Heart left ventricle (tissue), 13 donors: ENCODE measurements around the gene TAGLN2.

Experiments used
- CTCF ChIP-seq, 12 donors: fragments of 200-600 bp; sonication (generic) in 4 of 12; IDR thresholded peaks; one replicate each; pipeline versions ENCODE4 v1.5.0 to v1.8.0; 2018 to 2022; ENCODE audit warnings: antibody characterized with exemption in 12 of 12, mild to moderate bottlenecking in 5 of 12
- POLR2A ChIP-seq, 2 donors: fragments of 450-650 bp; IDR thresholded peaks; one replicate each; pipeline ENCODE4 v1.6.1; 2017; ENCODE audit warnings: antibody characterized with exemption in 2 of 2, mild to moderate bottlenecking in 2 of 2, moderate library complexity in 2 of 2
- donor health status: ischemic (EF 13 %, LVEDD 7.1; RV severe dilation, severe dysfunction).
- donor health status: DM: no; HTN: yes; CAD: no.
- donor health status: DM: no; HTN: no; CAD: no.
- donor health status: ischemic (EF 25% LVEDD 6.9; RV normal size, moderate dysfunction).
- donor health status: ischemic (EF 25% LVEDD 5.7; RV mildly dilated, moderate dysfunction).
- donor health status: ischemic (EF 35%, LVEDD 5.7; RV mildly dilated, moderate dysfunction).
- donor health status: nonischemic (EF 11% LVEDD 7.7; RV severe dilation, severe dysfunction).
- donor health status: DM: yes; HTN: yes; CAD: no.
- donor health status: PGD.
- donor health status: ischemic (EF 29% LVEDD 5.4; RV normal size, mild dysfunction).
- donor health status: nonischemic (EF 23%, LVEDD 6.1; RV moderate dilation, normal function).

- TF ChIP-seq CTCF (IDR thresholded peaks at IDR 0.05) (no peak), POLR2A (IDR thresholded peaks at IDR 0.05) (no peak)
These were observed 8.0 kb upstream of the TAGLN2 start for GRCh38 chr1:159933347-159933746.
